CD4-positive, alpha-beta T cell (primary cell): ENCODE results near the gene ABCB9. TPM values are rescaled to one million over a fixed set of nuclear protein-coding genes. Genes with fewer than 3 reads are reported as not detected.

Experiments used
- ATAC-seq: fragments of 200-7000 bp; cut with Tn5 transposase; one replicate; pipeline ENCODE4 v1.10.0; 2022; ENCODE audit warnings: mild to moderate bottlenecking; ENCODE audit not compliant: poor library complexity
- CTCF ChIA-PET: fragments of 350-600 bp; sonication (Branson Sonifier 250); formaldehyde crosslinking; loops from one replicate; lab custom pipeline; 2021; ENCODE audit warnings: antibody characterized with exemption, inconsistent platforms; lab: Charles Lee
- POLR2A ChIA-PET: fragments of 350-600 bp; sonication (Branson Sonifier 250); formaldehyde crosslinking; loops from one replicate; lab custom pipeline; 2021; ENCODE audit warnings: antibody characterized with exemption, inconsistent platforms; lab: Charles Lee
- DNase-seq, 14 experiments: peaks; one replicate each; pipeline ENCODE4 v3.0.0-alpha.2; 2013 to 2020; ENCODE audit warnings: mixed read lengths in 2 of 14
- H3K27ac ChIP-seq, 2 donors: one replicate each; pipeline versions ENCODE4 v1.5.1 to v1.7.0; 2013; ENCODE audit warnings: low read length in 2 of 2, low read depth in 1 of 2, mild to moderate bottlenecking in 1 of 2
- H3K27me3 ChIP-seq, 2 experiments: 1 replicate in 1 of 2; 2 replicates in 1 of 2; pipeline versions ENCODE4 v1.6.1 to v1.7.0; 2013; ENCODE audit warnings: low read length in 2 of 2, control low read depth in 1 of 2, mild to moderate bottlenecking in 1 of 2, moderate library complexity in 1 of 2; ENCODE audit not compliant: insufficient read depth in 2 of 2, control insufficient read depth in 1 of 2
- H3K36me3 ChIP-seq: one replicate; pipeline ENCODE4 v1.6.1; 2013; ENCODE audit warnings: low read length, control low read depth; ENCODE audit not compliant: insufficient read depth
- H3K4me1 ChIP-seq: one replicate; pipeline ENCODE4 v1.6.1; 2013; ENCODE audit warnings: low read length, control low read depth; ENCODE audit not compliant: insufficient read depth
- H3K4me3 ChIP-seq: one replicate; pipeline ENCODE4 v1.5.1; 2013; ENCODE audit warnings: mild to moderate bottlenecking, low read length, moderate library complexity
- H3K9me3 ChIP-seq, 2 experiments: 1 replicate in 1 of 2; 2 replicates in 1 of 2; pipeline versions ENCODE4 v1.6.1 to v1.7.0; 2013; ENCODE audit warnings: low read length in 2 of 2, mild to moderate bottlenecking in 2 of 2, control low read depth in 1 of 2, moderate library complexity in 1 of 2; ENCODE audit not compliant: control insufficient read depth in 1 of 2, insufficient read depth in 1 of 2
- H3K27ac Mint-ChIP-seq: one replicate; pipeline ENCODE4 v1.8.0; 2020; ENCODE audit warnings: mixed read lengths
- H3K27me3 Mint-ChIP-seq: one replicate; pipeline ENCODE4 v1.8.0; 2021; ENCODE audit warnings: mixed read lengths
- H3K36me3 Mint-ChIP-seq: one replicate; pipeline ENCODE4 v1.8.0; 2021; ENCODE audit warnings: low read depth, mixed read lengths
- H3K4me1 Mint-ChIP-seq: one replicate; pipeline ENCODE4 v1.8.0; 2021; ENCODE audit warnings: low read depth, mixed read lengths
- H3K4me3 Mint-ChIP-seq: one replicate; pipeline ENCODE4 v1.8.0; 2020; ENCODE audit warnings: mild to moderate bottlenecking, mixed read lengths
- H3K9me3 Mint-ChIP-seq: one replicate; pipeline ENCODE4 v1.8.0; 2020; ENCODE audit warnings: mixed read lengths
- CTCF ChIP-seq: fragments of 200-600 bp; IDR thresholded peaks from one replicate; pipeline ENCODE4 v1.8.0; 2022; ENCODE audit warnings: antibody characterized with exemption, mild to moderate bottlenecking
- intact Hi-C, 2 experiments: fragments of 100-400 bp; cut with DNase I in 1 of 2; cut with micrococcal nuclease in 1 of 2; formaldehyde crosslinking; loops; one replicate each; pipeline versions ENCODE4 v1.15.1 to v1.9.0; 2023 to 2025; cut with DNase I, micrococcal nuclease
- total RNA-seq, 174 experiments: library from RNA in 2 of 174; stranded (reverse) in 2 of 174; gene quantifications; one replicate each; pipeline ENCODE4 v1.2.3 and lab custom pipeline; 2021 to 2026

The ABCB9 gene
- total RNA-seq, 2 experiments from 2014 or later: 5.4 to 6.2 TPM

GRCh38 chr12:122891661-122892525 is 74.4 kb downstream of the ABCB9 start:
- ATAC-seq: no peak
- Mint-ChIP-seq H3K4me3 (no peak overlapping the region), H3K27me3 (no peaks in the 10 kb centered on the region), H3K36me3 (peaks cover 32% of the 10 kb centered on the region), H3K9me3 (no peaks in the 10 kb centered on the region), H3K4me1 (peaks cover 95% of the 10 kb centered on the region), H3K27ac (peak overlapping the region; percentile 91)
- ChIA-PET CTCF (interaction anchor here (1.3 kb wide), 1 partner anchor 11 kb away, joined by 4 read pairs; no protein-coding TSS in a partner anchor), POLR2A (interaction anchor here (0.9 to 1.4 kb wide), 2 partner anchors 12 to 20 kb away, joined by 4 to 6 read pairs; no protein-coding TSS in a partner anchor)
- no peak overlapping the region for H3K27ac ChIP-seq
- DNase-seq: peak in 1 of 14 experiments; percentile 29
- H3K4me1 ChIP-seq: peaks cover 67% of the 10 kb centered on the region
- no peaks in the 10 kb centered on the region for H3K27me3 ChIP-seq
- intact Hi-C loops: loop anchor here in 1 of 2 experiments (2.0 kb wide), 1 partner anchor 17 kb away; no protein-coding TSS in a partner anchor
- no peaks in the 10 kb centered on the region for H3K36me3 ChIP-seq
- no peak overlapping the region for H3K4me3 ChIP-seq
- TF ChIP-seq CTCF: no peak
- peaks cover 0 to 3% of the 10 kb centered on the region in 2 experiments for H3K9me3 ChIP-seq

GRCh38 chr12:122889761-122890520 is 76.3 kb downstream of the ABCB9 start:
- Histone ChIP-seq H3K36me3 (no peaks in the 10 kb centered on the region), H3K4me3 (no peak overlapping the region), H3K27ac (no peak overlapping the region), H3K27me3 (no peaks in the 10 kb centered on the region), H3K9me3 (no peaks in the 10 kb centered on the region), H3K4me1 (peaks cover 57% of the 10 kb centered on the region)
- DNase-seq (peak in 1 of 14 experiments; percentile 28), ATAC-seq (no peak)
- peaks cover 16% of the 10 kb centered on the region for H3K36me3 Mint-ChIP-seq
- intact Hi-C loops: loop anchor here in 1 of 2 experiments (2.0 kb wide), 1 partner anchor 15 kb away; no protein-coding TSS in a partner anchor
- TF ChIP-seq CTCF: no peak
- peak overlapping the region; percentile 38 for H3K4me3 Mint-ChIP-seq
- H3K27ac Mint-ChIP-seq: peak overlapping the region; percentile 91
- ChIA-PET POLR2A (interaction anchor here (0.6 to 3.9 kb wide), 4 partner anchors 8 to 839 kb away, joined by 3 to 22 read pairs (median 4); partner anchors contain the start of genes MPHOSPH9 and MTRFR), CTCF (no interaction called here)
- peaks cover 91% of the 10 kb centered on the region for H3K4me1 Mint-ChIP-seq
- H3K27me3 Mint-ChIP-seq: no peaks in the 10 kb centered on the region
- no peaks in the 10 kb centered on the region for H3K9me3 Mint-ChIP-seq

- H3K27me3 Mint-ChIP-seq: no peaks in the 10 kb centered on the region
- ATAC-seq: peak; percentile 91
- TF ChIP-seq CTCF: no peak
These were observed 78.0 kb downstream of the ABCB9 start for GRCh38 chr12:122888232-122888752.

More at GRCh38 chr12:122888232-122888752, 78.0 kb downstream of the ABCB9 start:
- H3K4me1 Mint-ChIP-seq: peaks cover 90% of the 10 kb centered on the region
- H3K36me3 ChIP-seq: no peaks in the 10 kb centered on the region
- no peaks in the 10 kb centered on the region for H3K27me3 ChIP-seq
- H3K27ac ChIP-seq: peak overlapping the region; percentile 78 to 88
- CTCF ChIA-PET: interaction anchor here (1.0 to 2.0 kb wide), 5 partner anchors 8 to 16 kb away, joined by 3 to 7 read pairs (median 4); partner anchors contain the start of gene VPS37B
- H3K4me3 ChIP-seq: peak overlapping the region; percentile 39
- no peaks in the 10 kb centered on the region for H3K9me3 Mint-ChIP-seq
- intact Hi-C loops: loop anchor here in 1 of 2 experiments (1.0 kb wide), 1 partner anchor 10 kb away; no protein-coding TSS in a partner anchor
- peak overlapping the region; percentile 84 for H3K4me3 Mint-ChIP-seq
- no peaks in the 10 kb centered on the region for H3K9me3 ChIP-seq
- DNase-seq: peak in 10 of 14 experiments; percentile 37 to 93 (median 62)
- POLR2A ChIA-PET: interaction anchor here (0.9 to 3.9 kb wide), 9 partner anchors 9 to 113 kb away, joined by 3 to 22 read pairs (median 5); no protein-coding TSS in a partner anchor
- peaks cover 7% of the 10 kb centered on the region for H3K36me3 Mint-ChIP-seq
- H3K27ac Mint-ChIP-seq: peak overlapping the region; percentile 91
- H3K4me1 ChIP-seq: peaks cover 55% of the 10 kb centered on the region
